ENCODE measurements around the gene GCC1. TPM values are rescaled to one million over a fixed set of nuclear protein-coding genes. Genes with fewer than 3 reads are reported as not detected.

GCC1 gene
- total and polyA plus RNA-seq, 4 donors: 3.5 to 15.8 (median 12.1) TPM

DNA sequence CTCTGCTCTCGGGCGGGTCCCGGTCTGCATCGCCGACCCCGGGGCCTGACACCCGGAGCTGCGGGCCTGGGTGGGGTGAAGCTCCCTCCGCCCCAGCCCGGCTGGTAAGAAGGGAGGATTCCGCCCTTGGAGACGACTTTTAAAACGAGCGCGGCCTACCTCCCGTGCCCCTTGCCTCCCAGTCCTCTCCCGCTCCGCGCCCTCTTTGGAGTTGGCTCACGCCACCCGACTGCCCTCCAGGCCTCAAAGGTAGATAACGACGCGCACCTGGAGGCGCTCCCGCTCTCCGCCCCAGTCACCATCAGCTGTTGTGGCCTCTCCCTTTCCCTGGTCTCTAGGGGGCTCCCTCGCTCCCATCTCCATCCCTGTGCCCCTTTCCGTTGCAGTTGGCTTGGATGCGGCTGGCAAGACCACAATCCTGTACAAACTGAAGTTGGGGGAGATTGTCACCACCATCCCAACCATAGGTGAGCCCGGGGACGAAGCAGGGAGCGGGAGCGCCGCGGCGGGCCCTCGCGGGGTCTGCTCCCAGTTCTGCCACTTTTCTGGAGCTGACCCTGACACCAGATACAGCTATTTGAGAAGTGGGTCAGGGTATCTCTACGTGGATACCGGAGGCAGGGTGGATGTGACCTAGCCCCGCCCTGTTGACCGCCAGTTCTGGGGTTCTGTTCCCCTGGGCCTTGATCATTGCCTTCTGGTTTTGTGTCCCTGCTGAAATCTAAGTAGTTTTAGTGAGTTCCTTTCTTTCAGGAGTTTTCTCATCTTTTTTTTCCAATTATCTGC is 3.5 kb upstream of the GCC1 start:
- Histone ChIP-seq H3K36me3 (ENCODE audit: control insufficient read depth in 4 of 4, insufficient read depth in 4 of 4, low read length in 4 of 4) (peaks cover 3 to 18% (median 13%) of the 10 kb centered on the region in 4 donors), H3K27ac (ENCODE audit: low read depth in 1 of 2, low read length in 1 of 2) (peak overlapping the region; percentile 77 to 84), H3K4me1 (ENCODE audit: control insufficient read depth in 5 of 5, insufficient read depth in 5 of 5, low read length in 5 of 5) (peaks cover 3 to 35% (median 18%) of the 10 kb centered on the region in 5 donors), H3K9me3 (ENCODE audit: control insufficient read depth in 4 of 4, insufficient read depth in 3 of 4, low read length in 3 of 4) (no peaks in the 10 kb centered on the region), H3K9ac (ENCODE audit: insufficient read depth in 1 of 2, low read length in 2 of 2) (peak overlapping the region; percentile 57 to 76), H3K4me3 (peak overlapping the region; percentile 50), H3K27me3 (ENCODE audit: control insufficient read depth in 3 of 3, insufficient read depth in 3 of 3, low read length in 2 of 3) (no peaks in the 10 kb centered on the region)
- DNase-seq (peak; percentile 69 to 77 (median 70)), ATAC-seq (ENCODE audit: insufficient read depth, low FRiP score) (peak; percentile 7)
- TF ChIP-seq, protein P1, sequence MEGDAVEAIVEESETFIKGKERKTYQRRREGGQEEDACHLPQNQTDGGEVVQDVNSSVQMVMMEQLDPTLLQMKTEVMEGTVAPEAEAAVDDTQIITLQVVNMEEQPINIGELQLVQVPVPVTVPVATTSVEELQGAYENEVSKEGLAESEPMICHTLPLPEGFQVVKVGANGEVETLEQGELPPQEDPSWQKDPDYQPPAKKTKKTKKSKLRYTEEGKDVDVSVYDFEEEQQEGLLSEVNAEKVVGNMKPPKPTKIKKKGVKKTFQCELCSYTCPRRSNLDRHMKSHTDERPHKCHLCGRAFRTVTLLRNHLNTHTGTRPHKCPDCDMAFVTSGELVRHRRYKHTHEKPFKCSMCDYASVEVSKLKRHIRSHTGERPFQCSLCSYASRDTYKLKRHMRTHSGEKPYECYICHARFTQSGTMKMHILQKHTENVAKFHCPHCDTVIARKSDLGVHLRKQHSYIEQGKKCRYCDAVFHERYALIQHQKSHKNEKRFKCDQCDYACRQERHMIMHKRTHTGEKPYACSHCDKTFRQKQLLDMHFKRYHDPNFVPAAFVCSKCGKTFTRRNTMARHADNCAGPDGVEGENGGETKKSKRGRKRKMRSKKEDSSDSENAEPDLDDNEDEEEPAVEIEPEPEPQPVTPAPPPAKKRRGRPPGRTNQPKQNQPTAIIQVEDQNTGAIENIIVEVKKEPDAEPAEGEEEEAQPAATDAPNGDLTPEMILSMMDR (IDR thresholded peaks at IDR 0.05; ENCODE audit: control extremely low read depth, extremely low read depth): peak; percentile 30
- WGBS, 2 donors: 9 to 10% methylated on average over 41 to 43 of the region's 43 CpGs

DNA sequence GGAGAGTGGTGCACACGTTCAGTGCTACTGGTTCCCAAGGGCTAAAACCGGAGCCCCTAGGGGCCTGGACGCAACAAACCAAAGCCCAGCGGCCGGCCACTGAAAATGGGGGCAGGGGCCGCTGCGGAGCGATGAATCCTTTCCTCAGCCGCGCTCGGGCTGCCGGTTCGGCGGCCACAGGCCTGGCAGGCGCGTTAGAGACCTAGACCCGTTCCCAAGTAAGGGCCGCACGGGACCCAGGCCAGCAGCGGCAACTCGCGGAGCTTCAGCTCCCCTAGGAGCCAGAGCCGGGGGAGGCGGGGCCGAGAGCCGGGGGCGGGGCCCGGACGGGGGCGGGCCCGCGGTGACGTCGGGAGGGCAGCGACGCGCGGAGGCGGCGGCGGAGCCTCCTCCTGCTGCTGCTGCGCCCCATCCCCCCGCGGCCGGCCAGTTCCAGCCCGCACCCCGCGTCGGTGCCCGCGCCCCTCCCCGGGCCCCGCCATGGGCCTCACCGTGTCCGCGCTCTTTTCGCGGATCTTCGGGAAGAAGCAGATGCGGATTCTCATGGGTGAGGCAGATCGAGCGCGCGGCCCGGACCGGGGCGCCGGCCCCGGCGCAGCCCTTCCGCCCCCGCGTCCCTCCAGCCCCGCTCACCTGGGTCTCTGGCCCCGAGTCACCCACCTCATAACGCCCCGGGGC is 2.8 kb upstream of the GCC1 start, which contains the start of gene ARF5:
Gene ARF5 (plus strand): TSS at position 393 of the 678 bp plus-strand sequence. CDS start 88 bp downstream, at position 481.
- peaks cover 3 to 21% (median 13%) of the 10 kb centered on the region in 4 donors for H3K36me3 ChIP-seq (ENCODE audit: control insufficient read depth in 4 of 4, insufficient read depth in 4 of 4, low read length in 4 of 4)
- peak within 1 kb of the TSS; percentile 65 to 76 for H3K9ac ChIP-seq (ENCODE audit: insufficient read depth in 1 of 2, low read length in 2 of 2)
- ATAC-seq (ENCODE audit: insufficient read depth, low FRiP score) (peak; percentile 93), DNase-seq (peak; percentile 93 to 95 (median 95))
- peak within 1 kb of the TSS; percentile 84 to 89 for H3K27ac ChIP-seq (ENCODE audit: low read depth in 1 of 2, low read length in 1 of 2)
- H3K4me1 ChIP-seq (ENCODE audit: control insufficient read depth in 5 of 5, insufficient read depth in 5 of 5, low read length in 5 of 5): peaks cover 6 to 41% (median 22%) of the 10 kb centered on the region in 5 donors
- no peaks in the 10 kb centered on the region for H3K9me3 ChIP-seq (ENCODE audit: control insufficient read depth in 4 of 4, insufficient read depth in 3 of 4, low read length in 3 of 4)
- 0 to 1% methylated on average over 56 to 77 of the region's 77 CpGs for WGBS, 2 donors
- peak within 1 kb of the TSS; percentile 59 for H3K4me3 ChIP-seq
- H3K27me3 ChIP-seq (ENCODE audit: control insufficient read depth in 3 of 3, insufficient read depth in 3 of 3, low read length in 2 of 3): no peaks in the 10 kb centered on the region
- TF ChIP-seq, protein P1 (IDR thresholded peaks at IDR 0.05; ENCODE audit: control extremely low read depth, extremely low read depth): no peak

DNA sequence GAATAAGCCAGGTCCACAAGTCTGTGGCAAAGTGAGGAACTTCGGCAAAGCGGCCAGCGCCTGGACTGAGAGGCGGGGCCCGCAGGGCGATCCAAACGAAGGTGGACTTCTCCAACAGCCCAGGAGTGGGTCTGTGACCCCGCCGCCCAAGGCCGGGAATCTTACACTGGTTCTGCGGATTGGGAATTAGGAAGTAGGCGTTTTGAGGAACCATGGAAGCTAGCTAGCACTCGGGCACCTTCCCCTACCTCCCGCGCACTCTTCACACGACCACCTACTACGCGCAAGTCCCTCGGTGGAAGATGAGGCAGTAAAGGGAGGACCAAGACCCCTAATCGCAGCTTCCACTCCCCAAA is 2.2 kb upstream of the GCC1 start:
- Histone ChIP-seq H3K4me3 (peak overlapping the region; percentile 59), H3K36me3 (ENCODE audit: control insufficient read depth in 4 of 4, insufficient read depth in 4 of 4, low read length in 4 of 4) (peaks cover 3 to 25% (median 17%) of the 10 kb centered on the region in 4 donors), H3K27me3 (ENCODE audit: control insufficient read depth in 3 of 3, insufficient read depth in 3 of 3, low read length in 2 of 3) (no peaks in the 10 kb centered on the region), H3K9me3 (ENCODE audit: control insufficient read depth in 4 of 4, insufficient read depth in 3 of 4, low read length in 3 of 4) (no peaks in the 10 kb centered on the region), H3K27ac (ENCODE audit: low read depth in 1 of 2, low read length in 1 of 2) (peak overlapping the region; percentile 82 to 89), H3K9ac (ENCODE audit: insufficient read depth in 1 of 2, low read length in 2 of 2) (peak overlapping the region; percentile 65 to 69), H3K4me1 (ENCODE audit: control insufficient read depth in 5 of 5, insufficient read depth in 5 of 5, low read length in 5 of 5) (peaks cover 6 to 43% (median 24%) of the 10 kb centered on the region in 5 donors)
- TF ChIP-seq, protein P1 (IDR thresholded peaks at IDR 0.05; ENCODE audit: control extremely low read depth, extremely low read depth): no peak
- DNase-seq (no peak), ATAC-seq (ENCODE audit: insufficient read depth, low FRiP score) (no peak)
- 54 to 63% methylated on average over 20 of the region's 20 CpGs for WGBS, 2 donors
